Liver (tissue), 3 donors: ENCODE data around the gene MAIP1.

Experiments
- EGR1 ChIP-seq, 2 donors: IDR thresholded peaks; 2 replicates each; pipeline ENCODE4 v1.6.1; 2016 to 2018; ENCODE audit warnings: antibody characterized with exemption in 2 of 2, low read depth in 2 of 2
- FOXA1 ChIP-seq: IDR thresholded peaks from 2 replicates; pipeline ENCODE4 v1.6.1; 2016; ENCODE audit warnings: antibody characterized with exemption
- GABPA ChIP-seq, 2 donors: IDR thresholded peaks in 1 of 2; conservative IDR thresholded peaks in 1 of 2; 2 replicates each; pipeline ENCODE4 v1.6.1; 2016; ENCODE audit warnings: antibody characterized with exemption in 2 of 2, mild to moderate bottlenecking in 1 of 2, moderate library complexity in 1 of 2
- JUND ChIP-seq, 2 donors: IDR thresholded peaks; 2 replicates each; pipeline ENCODE4 v1.6.1; 2016; ENCODE audit warnings: antibody characterized with exemption in 2 of 2
- NR2F2 ChIP-seq: IDR thresholded peaks from 2 replicates; pipeline ENCODE4 v1.6.1; 2016; ENCODE audit warnings: antibody characterized with exemption
- RAD21 ChIP-seq, 2 donors: IDR thresholded peaks; 2 replicates each; pipeline ENCODE4 v1.6.1; 2016; ENCODE audit warnings: antibody characterized with exemption in 2 of 2, mild to moderate bottlenecking in 2 of 2
- RXRA ChIP-seq, 2 donors: IDR thresholded peaks; 2 replicates each; pipeline ENCODE4 v1.6.1; 2017 to 2018; ENCODE audit warnings: antibody characterized with exemption in 2 of 2, mild to moderate bottlenecking in 1 of 2
- SP1 ChIP-seq: IDR thresholded peaks from 2 replicates; pipeline ENCODE4 v1.6.1; 2018; ENCODE audit warnings: antibody characterized with exemption, mild to moderate bottlenecking
- TAF1 ChIP-seq: conservative IDR thresholded peaks from 2 replicates; pipeline ENCODE4 v1.6.1; 2016; ENCODE audit warnings: antibody characterized with exemption, mild to moderate bottlenecking
- YY1 ChIP-seq: IDR thresholded peaks from 2 replicates; pipeline ENCODE4 v1.6.1; 2016; ENCODE audit warnings: antibody characterized with exemption, mild to moderate bottlenecking
- TF ChIP-seq, protein P1 (sequence below): IDR thresholded peaks from 2 replicates; pipeline ENCODE4 v1.6.1; 2016; ENCODE audit warnings: antibody characterized with exemption
- TF ChIP-seq, protein P2 (sequence below): fragments of 150-350 bp; IDR thresholded peaks from 2 replicates; pipeline ENCODE4 v1.5.1; 2017; ENCODE audit warnings: improper control_type of control experiment, low read depth, low read length; ENCODE audit not compliant: missing input control
- TF ChIP-seq, protein P3 (sequence below): IDR thresholded peaks from 2 replicates; pipeline ENCODE4 v1.6.1; 2016; ENCODE audit warnings: antibody characterized with exemption
- TF ChIP-seq, protein P4 (sequence below): IDR thresholded peaks from 2 replicates; pipeline ENCODE4 v1.6.1; 2016; ENCODE audit warnings: antibody characterized with exemption, mild to moderate bottlenecking
- donor health status: healthy.
- donor health status: healthy.

DNA sequence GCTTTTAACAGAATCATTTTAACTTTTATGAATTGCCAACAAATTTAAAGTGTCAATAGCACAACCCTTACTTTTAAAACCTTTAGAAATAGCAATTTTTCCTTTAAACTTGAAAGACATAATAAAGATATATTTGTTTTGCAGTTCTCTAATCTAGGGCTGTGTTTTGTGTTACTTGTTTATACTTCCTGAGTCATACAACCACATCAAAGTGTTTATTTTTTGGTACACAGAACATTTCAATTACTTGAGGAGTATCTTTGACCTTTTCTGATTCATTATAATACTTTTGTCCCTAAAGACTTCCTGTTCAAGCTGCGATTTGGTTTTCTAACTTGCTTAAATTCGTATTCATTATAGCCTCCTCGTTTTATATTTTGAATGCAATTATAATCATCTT, 21.9 kb upstream of the MAIP1 start:
- TF ChIP-seq, protein P1, sequence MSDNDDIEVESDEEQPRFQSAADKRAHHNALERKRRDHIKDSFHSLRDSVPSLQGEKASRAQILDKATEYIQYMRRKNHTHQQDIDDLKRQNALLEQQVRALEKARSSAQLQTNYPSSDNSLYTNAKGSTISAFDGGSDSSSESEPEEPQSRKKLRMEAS, result no peak
- TF ChIP-seq, protein P2, sequence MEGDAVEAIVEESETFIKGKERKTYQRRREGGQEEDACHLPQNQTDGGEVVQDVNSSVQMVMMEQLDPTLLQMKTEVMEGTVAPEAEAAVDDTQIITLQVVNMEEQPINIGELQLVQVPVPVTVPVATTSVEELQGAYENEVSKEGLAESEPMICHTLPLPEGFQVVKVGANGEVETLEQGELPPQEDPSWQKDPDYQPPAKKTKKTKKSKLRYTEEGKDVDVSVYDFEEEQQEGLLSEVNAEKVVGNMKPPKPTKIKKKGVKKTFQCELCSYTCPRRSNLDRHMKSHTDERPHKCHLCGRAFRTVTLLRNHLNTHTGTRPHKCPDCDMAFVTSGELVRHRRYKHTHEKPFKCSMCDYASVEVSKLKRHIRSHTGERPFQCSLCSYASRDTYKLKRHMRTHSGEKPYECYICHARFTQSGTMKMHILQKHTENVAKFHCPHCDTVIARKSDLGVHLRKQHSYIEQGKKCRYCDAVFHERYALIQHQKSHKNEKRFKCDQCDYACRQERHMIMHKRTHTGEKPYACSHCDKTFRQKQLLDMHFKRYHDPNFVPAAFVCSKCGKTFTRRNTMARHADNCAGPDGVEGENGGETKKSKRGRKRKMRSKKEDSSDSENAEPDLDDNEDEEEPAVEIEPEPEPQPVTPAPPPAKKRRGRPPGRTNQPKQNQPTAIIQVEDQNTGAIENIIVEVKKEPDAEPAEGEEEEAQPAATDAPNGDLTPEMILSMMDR, result no peak
- TF ChIP-seq JUND (IDR thresholded peaks at IDR 0.05), result no peak
- no peak for TF ChIP-seq RAD21 (IDR thresholded peaks at IDR 0.05)
- TF ChIP-seq TAF1, result no peak
- no peak for TF ChIP-seq EGR1 (IDR thresholded peaks at IDR 0.05; ENCODE audit: low read depth in 2 of 2)
- TF ChIP-seq GABPA (IDR thresholded peaks at IDR 0.05 in 1 of 2, conservative IDR thresholded peaks at IDR 0.05 in 1 of 2), result no peak
- TF ChIP-seq YY1, result no peak
- TF ChIP-seq FOXA1, result no peak
- TF ChIP-seq, protein P3, sequence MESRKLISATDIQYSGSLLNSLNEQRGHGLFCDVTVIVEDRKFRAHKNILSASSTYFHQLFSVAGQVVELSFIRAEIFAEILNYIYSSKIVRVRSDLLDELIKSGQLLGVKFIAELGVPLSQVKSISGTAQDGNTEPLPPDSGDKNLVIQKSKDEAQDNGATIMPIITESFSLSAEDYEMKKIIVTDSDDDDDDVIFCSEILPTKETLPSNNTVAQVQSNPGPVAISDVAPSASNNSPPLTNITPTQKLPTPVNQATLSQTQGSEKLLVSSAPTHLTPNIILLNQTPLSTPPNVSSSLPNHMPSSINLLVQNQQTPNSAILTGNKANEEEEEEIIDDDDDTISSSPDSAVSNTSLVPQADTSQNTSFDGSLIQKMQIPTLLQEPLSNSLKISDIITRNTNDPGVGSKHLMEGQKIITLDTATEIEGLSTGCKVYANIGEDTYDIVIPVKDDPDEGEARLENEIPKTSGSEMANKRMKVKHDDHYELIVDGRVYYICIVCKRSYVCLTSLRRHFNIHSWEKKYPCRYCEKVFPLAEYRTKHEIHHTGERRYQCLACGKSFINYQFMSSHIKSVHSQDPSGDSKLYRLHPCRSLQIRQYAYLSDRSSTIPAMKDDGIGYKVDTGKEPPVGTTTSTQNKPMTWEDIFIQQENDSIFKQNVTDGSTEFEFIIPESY, result no peak
- TF ChIP-seq NR2F2, result no peak
- TF ChIP-seq, protein P4, sequence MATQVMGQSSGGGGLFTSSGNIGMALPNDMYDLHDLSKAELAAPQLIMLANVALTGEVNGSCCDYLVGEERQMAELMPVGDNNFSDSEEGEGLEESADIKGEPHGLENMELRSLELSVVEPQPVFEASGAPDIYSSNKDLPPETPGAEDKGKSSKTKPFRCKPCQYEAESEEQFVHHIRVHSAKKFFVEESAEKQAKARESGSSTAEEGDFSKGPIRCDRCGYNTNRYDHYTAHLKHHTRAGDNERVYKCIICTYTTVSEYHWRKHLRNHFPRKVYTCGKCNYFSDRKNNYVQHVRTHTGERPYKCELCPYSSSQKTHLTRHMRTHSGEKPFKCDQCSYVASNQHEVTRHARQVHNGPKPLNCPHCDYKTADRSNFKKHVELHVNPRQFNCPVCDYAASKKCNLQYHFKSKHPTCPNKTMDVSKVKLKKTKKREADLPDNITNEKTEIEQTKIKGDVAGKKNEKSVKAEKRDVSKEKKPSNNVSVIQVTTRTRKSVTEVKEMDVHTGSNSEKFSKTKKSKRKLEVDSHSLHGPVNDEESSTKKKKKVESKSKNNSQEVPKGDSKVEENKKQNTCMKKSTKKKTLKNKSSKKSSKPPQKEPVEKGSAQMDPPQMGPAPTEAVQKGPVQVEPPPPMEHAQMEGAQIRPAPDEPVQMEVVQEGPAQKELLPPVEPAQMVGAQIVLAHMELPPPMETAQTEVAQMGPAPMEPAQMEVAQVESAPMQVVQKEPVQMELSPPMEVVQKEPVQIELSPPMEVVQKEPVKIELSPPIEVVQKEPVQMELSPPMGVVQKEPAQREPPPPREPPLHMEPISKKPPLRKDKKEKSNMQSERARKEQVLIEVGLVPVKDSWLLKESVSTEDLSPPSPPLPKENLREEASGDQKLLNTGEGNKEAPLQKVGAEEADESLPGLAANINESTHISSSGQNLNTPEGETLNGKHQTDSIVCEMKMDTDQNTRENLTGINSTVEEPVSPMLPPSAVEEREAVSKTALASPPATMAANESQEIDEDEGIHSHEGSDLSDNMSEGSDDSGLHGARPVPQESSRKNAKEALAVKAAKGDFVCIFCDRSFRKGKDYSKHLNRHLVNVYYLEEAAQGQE, result no peak
- TF ChIP-seq SP1, result no peak
- no peak for TF ChIP-seq RXRA (IDR thresholded peaks at IDR 0.05)
